ENCODE measurements around the gene KCNQ1. TPM values are rescaled to one million over a fixed set of nuclear protein-coding genes. Genes with fewer than 3 reads are reported as not detected.

The KCNQ1 gene
- total RNA-seq, 1 donor from 2014 or later = 4.8 TPM

DNA sequence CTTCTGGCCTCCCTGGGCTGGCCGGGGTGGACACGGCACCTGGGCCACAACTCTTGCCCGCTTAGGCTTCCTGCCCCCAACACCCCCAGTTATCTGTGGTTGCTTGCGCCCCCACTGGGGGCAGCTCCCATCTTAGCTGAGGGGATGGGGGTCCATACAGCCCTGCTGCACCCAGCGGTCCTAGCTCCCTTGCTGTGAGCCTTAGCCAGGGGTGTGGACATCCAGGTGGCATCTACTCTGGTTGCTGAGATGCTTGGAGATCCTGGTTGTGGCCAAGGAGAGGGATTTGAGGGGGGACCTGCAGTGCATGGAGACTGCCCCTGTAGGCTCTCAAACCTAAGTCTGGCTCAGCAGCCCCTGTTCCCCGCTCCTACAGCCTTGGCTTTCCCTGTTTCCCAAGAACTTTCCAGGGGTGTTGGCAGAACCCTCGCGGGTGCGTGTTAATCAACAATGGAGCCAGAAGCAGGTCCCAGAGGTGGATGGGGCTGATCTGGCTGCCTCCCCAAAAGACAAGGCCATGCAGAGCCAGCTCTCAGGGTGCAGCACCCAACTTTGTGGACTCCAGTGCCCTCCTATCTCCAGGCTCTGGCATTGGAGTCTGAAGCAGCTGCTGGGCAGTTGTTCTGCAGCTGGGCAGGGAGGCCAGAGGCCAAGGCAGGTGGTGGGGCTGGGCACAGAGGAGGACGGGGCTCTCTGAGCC lies 3.3 kb downstream of the KCNQ1 start:
- TF ChIP-seq, protein P1, sequence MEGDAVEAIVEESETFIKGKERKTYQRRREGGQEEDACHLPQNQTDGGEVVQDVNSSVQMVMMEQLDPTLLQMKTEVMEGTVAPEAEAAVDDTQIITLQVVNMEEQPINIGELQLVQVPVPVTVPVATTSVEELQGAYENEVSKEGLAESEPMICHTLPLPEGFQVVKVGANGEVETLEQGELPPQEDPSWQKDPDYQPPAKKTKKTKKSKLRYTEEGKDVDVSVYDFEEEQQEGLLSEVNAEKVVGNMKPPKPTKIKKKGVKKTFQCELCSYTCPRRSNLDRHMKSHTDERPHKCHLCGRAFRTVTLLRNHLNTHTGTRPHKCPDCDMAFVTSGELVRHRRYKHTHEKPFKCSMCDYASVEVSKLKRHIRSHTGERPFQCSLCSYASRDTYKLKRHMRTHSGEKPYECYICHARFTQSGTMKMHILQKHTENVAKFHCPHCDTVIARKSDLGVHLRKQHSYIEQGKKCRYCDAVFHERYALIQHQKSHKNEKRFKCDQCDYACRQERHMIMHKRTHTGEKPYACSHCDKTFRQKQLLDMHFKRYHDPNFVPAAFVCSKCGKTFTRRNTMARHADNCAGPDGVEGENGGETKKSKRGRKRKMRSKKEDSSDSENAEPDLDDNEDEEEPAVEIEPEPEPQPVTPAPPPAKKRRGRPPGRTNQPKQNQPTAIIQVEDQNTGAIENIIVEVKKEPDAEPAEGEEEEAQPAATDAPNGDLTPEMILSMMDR (conservative IDR thresholded peaks at IDR 0.05) = no peak
- Mint-ChIP-seq H3K4me3 (no peak overlapping the region), H3K4me1 (ENCODE audit: unreplicated experiment) (no peaks in the 10 kb centered on the region), H3K9me3 (no peaks in the 10 kb centered on the region), H3K36me3 (no peaks in the 10 kb centered on the region), H3K27ac (no peak overlapping the region), H3K27me3 (peaks cover 53% of the 10 kb centered on the region)
- DNase-seq (ENCODE audit: extremely low spot score, unreplicated experiment) = no peak

DNA sequence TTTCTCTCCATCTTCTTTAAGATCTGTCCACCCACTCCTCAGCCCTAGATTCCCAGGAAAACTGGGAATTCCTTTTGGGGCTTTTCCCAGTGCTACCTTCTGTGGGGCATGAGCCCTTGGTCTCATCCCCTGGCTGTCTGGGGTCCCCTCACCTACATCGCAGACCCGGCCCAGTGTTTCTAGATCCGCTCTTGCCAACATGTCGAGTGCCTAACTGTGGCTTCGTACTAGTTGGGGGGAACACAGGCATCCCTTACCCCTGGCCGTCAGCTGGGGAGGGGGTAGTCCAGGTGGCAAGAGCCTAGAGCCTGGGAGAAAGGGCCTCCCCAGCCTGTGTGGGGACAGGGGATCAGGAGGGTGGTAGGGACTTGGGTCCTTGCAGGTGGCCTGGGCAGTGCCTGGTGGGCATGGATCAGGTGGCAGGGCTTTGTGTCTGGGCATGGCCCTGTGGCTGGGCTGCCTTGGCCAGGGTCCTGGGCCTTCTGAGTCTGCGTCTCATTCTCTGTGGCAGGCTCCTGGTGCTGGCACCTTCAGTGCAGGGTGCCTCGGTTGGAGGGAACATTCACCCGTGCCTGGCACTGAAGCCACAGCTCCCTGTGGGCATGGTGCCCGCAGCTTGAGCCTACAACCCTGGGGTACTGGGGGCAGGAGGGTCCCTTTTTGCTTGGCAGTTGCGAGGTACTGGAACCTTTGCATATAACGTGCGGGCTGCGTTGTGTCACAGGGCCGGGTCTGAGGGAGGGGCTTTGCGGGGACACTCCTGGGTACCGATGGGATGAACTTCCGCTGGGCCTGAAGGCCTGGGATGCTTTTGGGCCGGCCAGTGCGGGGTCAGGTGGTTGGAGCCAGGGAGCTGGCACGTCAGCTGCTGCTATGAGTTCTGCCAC lies 4.1 kb downstream of the KCNQ1 start:
- no peak overlapping the region for H3K4me3 Mint-ChIP-seq
- H3K27me3 Mint-ChIP-seq = peaks cover 46% of the 10 kb centered on the region
- TF ChIP-seq, protein P1 (conservative IDR thresholded peaks at IDR 0.05) = no peak
- no peaks in the 10 kb centered on the region for H3K4me1 Mint-ChIP-seq (ENCODE audit: unreplicated experiment)
- no peaks in the 10 kb centered on the region for H3K9me3 Mint-ChIP-seq
- H3K27ac Mint-ChIP-seq = no peak overlapping the region
- no peak for DNase-seq (ENCODE audit: extremely low spot score, unreplicated experiment)
- no peaks in the 10 kb centered on the region for H3K36me3 Mint-ChIP-seq

DNA sequence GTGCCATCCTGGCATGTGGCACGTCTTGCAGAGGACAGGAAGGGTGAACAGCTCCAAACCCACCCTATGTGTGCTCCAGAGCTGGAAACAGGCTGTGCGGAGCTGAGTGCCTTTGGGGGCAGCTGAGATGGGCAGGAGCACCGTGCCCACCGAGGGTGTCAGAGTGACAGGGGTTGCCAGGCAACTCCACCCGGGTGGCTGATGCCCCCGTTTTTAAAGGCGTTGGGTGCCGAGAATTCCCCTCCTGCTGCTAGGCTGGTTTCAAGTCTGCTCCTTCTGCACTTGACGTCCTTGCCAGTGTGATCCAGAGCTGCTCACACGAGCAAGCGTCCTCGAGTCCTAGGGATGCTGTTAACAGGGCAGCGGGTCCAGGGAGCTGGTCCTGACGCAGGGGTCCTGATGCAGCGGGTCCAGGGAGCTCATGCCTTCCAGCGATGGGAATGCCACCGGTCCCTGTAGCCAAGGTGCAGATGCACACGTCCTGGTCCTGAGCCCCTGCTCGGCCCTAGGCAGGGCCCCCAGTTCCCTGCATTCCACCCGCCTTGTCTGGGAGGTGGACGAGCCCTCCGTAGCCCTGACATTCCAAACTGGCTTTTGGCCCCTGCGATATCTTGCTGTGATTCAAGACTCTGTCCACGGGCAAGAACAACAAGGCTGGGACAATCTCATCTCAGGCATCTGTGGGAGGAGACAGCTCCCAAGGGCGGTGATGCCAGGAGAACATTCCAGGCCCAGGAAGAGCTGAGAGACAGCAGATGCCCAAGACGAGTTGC lies 4.9 kb downstream of the KCNQ1 start:
- no peaks in the 10 kb centered on the region for H3K4me1 Mint-ChIP-seq (ENCODE audit: unreplicated experiment)
- no peak for DNase-seq (ENCODE audit: extremely low spot score, unreplicated experiment)
- no peaks in the 10 kb centered on the region for H3K9me3 Mint-ChIP-seq
- no peak overlapping the region for H3K4me3 Mint-ChIP-seq
- no peaks in the 10 kb centered on the region for H3K36me3 Mint-ChIP-seq
- TF ChIP-seq, protein P1 (conservative IDR thresholded peaks at IDR 0.05) = no peak
- H3K27me3 Mint-ChIP-seq = peaks cover 50% of the 10 kb centered on the region
- no peak overlapping the region for H3K27ac Mint-ChIP-seq

GRCh38 chr11:2450321-2451041 lies 5.7 kb downstream of the KCNQ1 start:
- H3K4me1 Mint-ChIP-seq (ENCODE audit: unreplicated experiment) = no peaks in the 10 kb centered on the region
- DNase-seq (ENCODE audit: extremely low spot score, unreplicated experiment) = no peak
- TF ChIP-seq, protein P1 (conservative IDR thresholded peaks at IDR 0.05) = no peak
- no peak overlapping the region for H3K4me3 Mint-ChIP-seq
- no peak overlapping the region for H3K27ac Mint-ChIP-seq
- H3K27me3 Mint-ChIP-seq = peaks cover 51% of the 10 kb centered on the region
- H3K36me3 Mint-ChIP-seq = no peaks in the 10 kb centered on the region
- H3K9me3 Mint-ChIP-seq = no peaks in the 10 kb centered on the region

- no peaks in the 10 kb centered on the region for H3K9me3 Mint-ChIP-seq
- H3K36me3 Mint-ChIP-seq = no peaks in the 10 kb centered on the region
- H3K4me3 Mint-ChIP-seq = no peak overlapping the region
- H3K4me1 Mint-ChIP-seq (ENCODE audit: unreplicated experiment) = no peaks in the 10 kb centered on the region
- peaks cover 50% of the 10 kb centered on the region for H3K27me3 Mint-ChIP-seq
- H3K27ac Mint-ChIP-seq = no peak overlapping the region
- no peak for DNase-seq (ENCODE audit: extremely low spot score, unreplicated experiment)
- TF ChIP-seq, protein P1 (conservative IDR thresholded peaks at IDR 0.05) = no peak
Observed at GRCh38 chr11:2451336-2451735, 6.5 kb downstream of the KCNQ1 start.

All from type B pancreatic cell (in vitro differentiated cells).